NCI-H446 (cell line): ENCODE measurements around the gene TRIM49D2.
"Not testable (repeated sequence)": the region's sequence is repeated elsewhere in the genome, so short reads cannot be mapped to it uniquely, and the experiment has no call there.

Experiments
- DNase-seq, 2 experiments: peaks; one replicate each; lab custom pipeline; 2025; lab: John Stamatoyannopoulos, UW

TRIM49D2 gene

GRCh38 chr11:89923764-89924163, at the start of gene TRIM49D2:
Gene TRIM49D2, plus strand, starts transcription at chr11:89924064. Its CDS starts 2,698 bp downstream, at chr11:89926762.
- not testable (repeated sequence) for DNase-seq

- not testable (repeated sequence) for DNase-seq
Measured at GRCh38 chr11:89877511-89877910, 46.4 kb upstream of the TRIM49D2 start.

DNA sequence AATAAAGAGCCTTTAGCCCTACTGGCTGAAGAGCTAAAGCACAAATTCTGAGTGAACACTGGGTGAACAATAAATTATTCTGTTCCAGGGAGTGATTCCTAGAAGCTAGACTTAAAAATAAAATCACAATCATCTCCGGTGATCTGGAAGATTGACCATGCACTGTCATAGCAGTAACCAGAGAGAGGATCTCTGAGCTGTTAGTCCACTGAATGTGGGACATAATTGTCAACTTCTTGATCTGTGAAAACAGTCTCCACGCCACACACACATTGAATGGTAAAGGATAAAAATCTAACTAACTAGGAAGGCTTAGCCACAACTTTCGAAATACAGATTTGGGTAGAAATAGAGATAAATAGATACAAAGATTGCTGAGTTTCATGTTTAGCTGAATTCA, 30.6 kb upstream of the TRIM49D2 start:
- not testable (repeated sequence) for DNase-seq

DNA sequence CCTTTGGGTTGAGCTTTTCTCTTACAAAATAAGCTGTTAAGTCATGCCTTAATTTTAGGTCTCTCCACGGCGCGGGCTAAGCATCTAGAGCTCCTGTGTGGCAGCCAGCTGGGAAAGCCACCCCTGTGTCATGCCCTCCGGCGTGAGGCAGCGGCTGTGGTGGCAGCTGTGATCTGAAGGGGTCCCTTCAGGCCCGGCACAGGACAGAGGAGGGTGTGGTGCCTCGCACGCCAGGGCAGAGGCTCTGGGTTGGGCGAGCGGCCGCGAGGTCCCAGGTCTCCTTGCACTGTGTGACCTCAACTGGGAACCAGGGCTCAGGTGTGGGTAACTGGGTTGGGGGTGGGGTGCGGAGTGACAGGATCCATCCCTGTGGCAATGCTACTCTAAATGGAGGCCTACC, 23.1 kb upstream of the TRIM49D2 start:
- not testable (repeated sequence) for DNase-seq

GRCh38 chr11:89922195-89922660, 1.6 kb upstream of the TRIM49D2 start, which contains the start of gene TRIM49D1:
Gene TRIM49D1, minus strand, starts transcription at chr11:89922245. Its CDS starts 4,535 bp downstream, at chr11:89917710.
- DNase-seq, result no peak

DNA sequence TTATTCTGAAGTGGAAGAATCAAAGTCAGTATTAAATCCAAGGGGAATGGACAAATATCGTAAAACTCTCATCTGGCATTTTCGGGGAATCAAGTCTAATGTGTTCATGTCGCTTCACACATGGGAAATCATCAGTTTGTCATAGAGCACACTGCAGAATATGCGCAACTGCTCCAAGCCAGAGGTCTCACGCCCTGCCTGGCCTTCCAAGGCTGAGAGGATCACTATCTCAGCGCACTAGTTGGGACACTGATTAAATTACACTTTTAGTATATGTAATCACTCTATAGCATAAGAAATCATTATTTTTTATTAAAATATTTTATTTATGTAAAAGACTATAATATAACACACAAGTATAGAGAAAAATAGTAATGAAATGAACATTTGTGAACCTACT, 37.0 kb downstream of the TRIM49D2 start:
- DNase-seq, result not testable (repeated sequence)

DNA sequence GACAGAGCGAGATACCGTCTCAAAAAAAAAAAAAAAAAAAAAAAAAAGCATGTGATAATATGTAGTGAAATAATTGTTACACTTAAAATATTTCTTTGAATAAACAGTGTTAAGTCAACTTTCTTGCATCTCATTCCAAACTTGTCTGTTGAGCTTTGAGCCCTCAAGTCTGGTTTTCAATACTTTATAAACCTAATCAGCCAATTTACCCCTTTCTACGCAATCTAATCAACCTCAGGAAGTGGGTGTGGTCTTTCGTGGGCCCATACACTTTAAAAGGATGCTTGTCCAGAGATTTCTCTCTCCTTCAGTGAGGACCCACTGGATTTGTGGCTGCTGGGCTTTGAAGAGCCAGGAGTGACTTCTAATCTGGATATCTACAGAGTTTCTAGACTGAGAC, 41.9 kb downstream of the TRIM49D2 start, which contains the start of gene TRIM64:
Gene TRIM64, plus strand, starts transcription at position 301 of the 400 bp plus-strand sequence. CDS start 2,467 bp downstream, outside the sequence.
- not testable (repeated sequence) for DNase-seq
